NCI-H187 (cell line): Measurements from ENCODE around the gene ASIC2.

Source experiments
- DNase-seq, 2 experiments: peaks; one replicate each; lab custom pipeline; 2025; lab: John Stamatoyannopoulos, UW

ASIC2 gene

DNA sequence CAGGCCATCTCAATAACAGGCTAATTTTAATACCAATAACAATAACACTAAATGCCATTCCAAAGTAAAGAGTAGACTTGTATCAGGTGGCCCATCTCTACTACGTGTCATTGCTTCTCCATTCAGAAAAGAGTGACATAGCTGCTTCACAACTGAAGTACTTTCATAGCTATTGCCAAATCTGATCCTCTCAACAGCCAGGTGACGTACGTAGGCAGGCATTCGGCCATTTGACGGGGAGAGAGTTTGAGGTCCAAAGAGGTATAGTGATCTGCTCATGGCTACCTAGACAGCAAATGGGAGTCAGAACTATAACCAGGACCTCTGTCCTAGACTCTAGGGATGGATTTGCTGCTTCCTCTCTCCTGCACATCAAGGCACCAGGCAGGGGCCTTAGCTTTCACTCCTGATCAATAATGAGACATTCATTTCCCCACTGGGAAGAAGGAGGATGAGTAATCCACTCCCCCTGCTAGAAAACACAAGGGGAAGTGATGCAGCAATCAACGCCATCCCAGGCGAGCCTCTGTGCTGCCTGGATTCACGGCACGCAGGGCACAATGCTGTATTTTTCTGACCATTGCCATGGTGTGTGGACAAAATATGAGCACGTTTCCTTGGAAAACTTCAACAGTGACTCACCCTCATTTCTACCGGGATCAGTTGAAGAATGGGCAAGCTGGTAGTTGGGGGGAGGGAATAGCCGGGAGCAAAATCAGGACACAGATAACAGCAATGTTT lies 220.5 kb downstream of the ASIC2 start:
- no peak for DNase-seq

DNA sequence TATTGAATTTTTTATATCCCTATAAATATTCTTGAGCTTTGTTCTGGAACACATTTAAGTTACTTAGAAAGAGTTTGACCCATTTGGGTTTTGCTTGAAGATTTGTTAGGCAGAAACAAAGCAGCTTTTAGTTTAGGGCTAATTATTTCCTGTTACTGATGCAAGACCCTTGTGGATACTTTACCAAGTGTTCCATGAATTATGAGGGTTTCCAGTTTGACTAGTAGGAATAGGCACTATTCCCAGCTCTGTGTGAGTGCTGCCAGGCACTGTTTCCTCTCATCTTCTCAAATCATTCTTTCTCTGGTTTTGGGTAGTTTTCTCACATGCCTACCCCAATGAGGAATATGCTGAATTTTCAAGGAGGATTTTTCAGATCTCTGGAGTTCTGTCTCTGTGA lies 221.4 kb downstream of the ASIC2 start:
- DNase-seq: no peak

DNA sequence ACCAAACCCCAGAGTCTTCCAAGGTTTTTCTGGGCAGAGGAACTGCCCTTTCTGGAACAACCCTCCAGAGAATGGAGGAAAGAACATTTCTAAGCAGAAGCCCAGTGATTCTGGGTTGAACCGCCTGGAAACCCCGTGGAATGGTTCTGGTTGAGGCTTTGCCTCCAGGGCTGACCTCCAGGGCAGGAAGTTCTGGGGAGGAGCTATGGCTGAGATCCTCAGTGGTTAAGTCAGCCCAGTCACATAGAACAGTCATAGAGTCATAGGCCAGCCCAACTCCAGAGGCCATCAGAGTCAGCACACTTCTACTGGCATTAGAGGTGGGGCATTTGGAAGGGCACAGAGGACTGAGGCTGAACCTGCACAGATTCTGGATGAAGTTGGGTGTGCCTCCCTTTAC lies 235.5 kb downstream of the ASIC2 start:
- no peak for DNase-seq

DNA sequence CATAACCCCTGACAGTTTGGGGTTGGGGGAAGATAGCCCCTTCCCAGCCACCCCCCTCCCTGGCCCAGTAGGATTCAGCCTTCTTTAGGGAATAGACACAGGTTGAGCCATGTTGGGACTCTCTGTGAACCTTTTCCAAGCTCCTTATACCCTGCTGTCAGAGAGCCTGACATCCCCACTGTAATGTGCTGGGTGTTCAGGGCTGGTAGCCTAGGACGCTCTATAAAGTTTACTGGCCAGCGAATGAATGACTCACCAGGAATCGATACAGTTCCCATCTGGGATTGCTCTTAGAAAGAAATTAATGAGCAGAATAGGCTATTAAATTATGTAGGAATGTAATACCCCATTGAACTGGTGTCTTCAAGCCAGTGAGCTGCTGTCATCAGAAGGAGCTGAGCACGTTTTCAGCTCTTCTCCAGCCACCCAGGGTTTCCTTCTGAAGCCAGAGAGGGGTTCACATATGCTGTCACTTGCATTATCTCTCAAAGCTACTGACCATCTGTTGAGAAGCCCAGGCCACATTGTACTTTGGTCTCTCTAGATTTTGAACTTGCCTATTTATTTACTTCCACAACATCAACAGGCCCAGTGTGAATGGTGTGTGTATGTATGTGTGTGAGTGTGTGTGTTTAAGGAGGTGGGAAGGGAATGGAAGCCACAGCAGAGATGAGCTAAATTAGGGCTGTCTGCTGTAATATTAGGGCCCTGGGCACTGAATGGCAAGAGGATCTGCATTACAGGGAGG lies 236.5 kb downstream of the ASIC2 start:
- no peak for DNase-seq

DNA sequence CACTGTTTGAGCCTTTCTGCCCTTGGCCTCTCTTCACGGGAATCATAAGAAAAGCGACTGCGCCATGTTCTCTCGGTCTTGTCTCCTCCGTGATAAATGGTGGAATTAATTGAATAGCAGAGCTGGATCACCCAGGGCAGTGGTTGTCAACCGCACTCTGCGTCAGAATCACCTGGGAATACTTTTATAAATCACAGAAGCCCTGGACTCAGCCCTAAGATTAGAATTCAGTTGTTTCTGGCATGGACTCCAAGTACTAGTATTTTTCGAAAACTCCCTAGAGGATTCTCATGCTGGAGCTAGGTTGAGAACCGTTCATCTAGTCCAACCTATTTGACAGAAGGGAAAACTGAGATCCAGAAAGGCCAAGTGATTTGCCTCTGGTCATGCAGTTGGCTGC lies 237.3 kb downstream of the ASIC2 start:
- DNase-seq: no peak

DNA sequence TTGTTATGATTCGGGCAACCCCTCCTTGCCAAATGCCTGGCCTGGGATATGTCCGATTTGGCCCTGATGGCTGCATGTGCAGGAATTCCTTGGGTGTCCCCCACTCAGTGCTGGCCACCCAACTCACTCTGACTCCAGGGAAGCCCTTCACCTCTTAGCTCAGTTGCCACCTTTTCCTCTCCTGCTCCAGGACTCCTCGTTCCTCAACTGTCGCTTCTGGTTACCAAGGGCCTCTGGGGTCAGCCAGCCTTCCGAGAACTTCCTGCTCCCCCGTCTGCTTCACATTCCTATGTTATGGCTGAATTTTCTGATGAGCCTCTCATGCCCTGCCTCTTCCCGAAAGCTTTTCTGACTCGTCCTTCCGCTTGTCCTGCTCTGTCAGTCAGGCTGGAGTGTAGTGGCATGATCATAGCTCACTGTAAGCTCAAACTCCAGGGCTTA lies 237.9 kb downstream of the ASIC2 start:
- DNase-seq: no peak

DNA sequence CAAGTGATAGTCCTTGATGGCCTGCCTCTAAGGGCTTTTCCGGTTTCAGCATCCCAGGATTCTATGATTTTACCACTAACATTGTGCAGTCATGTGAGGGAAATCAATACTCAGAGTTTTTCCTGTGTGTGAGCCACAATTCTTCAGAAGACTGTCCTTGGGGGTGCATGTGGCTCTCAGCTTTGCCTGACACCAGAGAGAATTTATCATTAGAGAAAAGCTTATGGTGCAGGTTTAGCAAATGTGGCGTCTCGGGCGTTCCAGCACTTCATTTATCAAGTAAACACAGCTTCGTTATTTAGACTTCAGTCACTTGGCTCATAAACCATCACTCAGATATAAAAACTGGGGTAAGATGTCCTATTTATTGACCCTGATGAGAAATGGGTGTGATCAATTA lies 238.7 kb downstream of the ASIC2 start:
- no peak for DNase-seq

DNA sequence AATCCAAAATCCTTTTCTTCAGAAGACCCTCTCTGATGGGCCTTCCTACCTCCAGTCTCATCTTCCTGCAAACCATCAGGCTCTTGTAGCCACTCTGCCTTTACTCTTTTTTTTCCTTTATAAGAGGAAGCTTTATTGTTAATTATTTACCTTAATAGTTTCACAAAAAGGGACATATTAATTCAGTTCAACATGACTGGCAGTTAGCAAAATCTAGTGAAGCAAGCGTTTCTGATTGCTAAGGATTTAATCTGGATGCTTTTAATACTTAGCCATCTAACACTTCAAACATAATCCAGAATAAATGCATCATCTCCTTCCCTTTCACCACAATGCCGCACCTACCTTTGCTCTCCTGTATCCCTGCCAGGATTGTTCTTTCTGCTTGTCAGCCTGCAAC lies 239.4 kb downstream of the ASIC2 start:
- DNase-seq: no peak

DNA sequence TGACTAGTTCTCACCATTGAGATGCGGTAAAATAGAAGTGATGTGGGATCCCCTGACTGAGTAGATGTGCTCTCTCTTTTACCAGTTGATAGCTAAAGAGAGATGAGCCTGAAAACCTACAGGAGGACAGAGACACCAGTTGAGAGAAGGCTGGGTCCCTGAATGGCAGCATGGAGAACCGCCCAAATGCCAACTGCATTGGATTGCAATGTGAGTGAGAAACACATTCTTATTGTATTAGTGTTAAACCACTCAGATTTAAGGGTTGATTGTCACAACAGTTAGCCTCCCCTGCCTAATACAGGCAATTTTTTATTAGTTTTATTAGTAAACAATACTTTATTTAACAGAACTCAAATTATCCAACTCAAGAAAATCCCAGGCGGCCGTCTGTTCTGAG lies 240.2 kb downstream of the ASIC2 start:
- DNase-seq: no peak

DNA sequence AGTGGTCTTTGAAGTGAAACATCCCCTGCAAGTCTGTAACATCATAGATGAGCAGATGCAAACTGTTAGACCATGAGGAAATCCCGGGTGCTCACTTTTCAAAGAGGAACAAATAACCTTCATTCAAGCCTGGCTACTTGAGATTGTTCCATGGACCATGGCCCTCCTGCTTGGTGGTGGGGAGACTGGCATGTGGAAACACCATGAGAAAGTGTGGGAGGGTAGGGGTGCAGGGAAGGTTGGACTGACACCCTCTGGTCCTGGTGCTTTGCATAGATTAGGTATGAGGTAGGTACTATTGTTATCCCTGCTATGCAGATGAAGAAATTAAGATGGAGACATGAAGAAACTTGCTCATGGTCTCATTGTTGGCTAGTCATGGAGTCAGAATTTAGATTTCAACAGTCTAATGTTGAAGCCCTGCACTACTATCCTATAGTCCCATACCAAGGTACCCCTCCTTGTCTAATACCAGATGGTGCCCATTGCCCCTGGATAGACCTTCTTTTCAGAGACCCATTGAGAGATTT lies 242.4 kb downstream of the ASIC2 start:
- DNase-seq: no peak

DNA sequence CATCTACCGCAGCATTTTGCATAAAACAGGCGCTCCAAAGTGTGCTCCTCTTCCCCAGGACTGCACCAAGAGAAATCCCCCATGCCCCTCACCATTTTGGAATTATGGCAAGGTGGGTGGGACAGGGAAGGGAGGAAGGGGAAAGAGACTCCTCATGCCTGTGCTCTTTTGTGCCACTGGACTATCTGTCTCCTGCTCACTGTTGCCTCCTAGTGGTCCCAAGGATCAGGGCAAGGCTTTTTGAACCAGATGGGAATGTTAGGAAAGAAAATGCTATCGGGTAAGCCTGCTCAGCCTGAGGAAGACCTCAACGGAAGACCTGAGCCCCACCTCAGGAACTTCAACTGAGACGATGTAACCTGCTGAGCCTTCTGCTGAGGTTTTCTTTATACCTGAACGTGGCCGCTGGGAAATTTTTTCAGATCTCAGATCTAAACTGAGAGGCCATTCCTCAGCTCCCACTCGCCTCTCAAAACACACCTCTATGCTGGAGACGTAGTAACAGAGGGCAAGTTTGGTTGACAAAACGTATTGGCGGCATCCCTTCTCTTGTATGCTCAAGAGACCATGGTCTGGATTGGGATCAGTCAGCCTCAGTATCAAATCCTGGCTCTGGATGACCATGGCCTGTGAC lies 243.2 kb downstream of the ASIC2 start:
- peak in 1 of 2 experiments; percentile 15 for DNase-seq

DNA sequence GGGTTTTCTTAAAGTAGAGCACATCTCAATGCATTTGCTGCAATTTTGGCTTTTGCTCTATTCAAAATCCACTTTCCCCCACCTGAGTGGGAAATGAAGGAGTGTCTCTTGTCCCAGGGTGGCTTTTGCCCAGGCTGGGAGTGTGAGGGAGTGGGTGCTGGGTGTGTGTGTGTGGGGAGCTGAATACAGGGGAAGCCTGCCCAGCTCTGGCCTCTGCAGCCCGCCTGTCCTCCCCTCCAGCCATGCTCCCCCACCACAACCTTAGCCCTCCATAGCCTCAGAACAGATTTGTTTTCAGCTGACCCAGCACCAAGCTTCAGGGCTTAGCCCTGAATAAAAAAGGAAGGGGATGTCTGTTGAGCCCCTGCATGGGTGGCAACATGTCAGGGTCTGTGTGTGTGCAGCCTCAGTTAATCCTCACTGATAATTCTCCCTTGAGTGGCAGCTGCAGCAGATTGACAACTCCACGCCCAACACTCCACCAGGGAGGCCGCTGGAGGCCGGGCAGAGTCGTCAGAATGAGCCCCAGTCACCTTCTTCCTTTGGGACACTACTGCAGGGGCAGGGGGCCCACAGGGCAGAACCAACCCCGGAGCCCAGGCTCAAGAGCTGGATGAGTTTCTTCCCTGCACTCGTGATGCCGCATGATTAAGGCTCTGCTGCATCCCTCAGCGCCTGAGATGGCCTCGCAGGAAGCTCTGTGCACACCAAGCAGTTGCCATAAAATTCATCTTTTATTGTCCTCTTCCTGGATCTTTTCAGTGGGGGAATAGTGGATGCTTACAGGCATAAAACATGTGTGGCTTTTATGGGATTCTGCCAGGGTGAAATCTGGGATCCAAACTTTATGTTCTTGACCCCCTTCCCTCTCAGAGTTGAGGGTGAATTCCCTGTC lies 246.5 kb downstream of the ASIC2 start:
- no peak for DNase-seq

DNA sequence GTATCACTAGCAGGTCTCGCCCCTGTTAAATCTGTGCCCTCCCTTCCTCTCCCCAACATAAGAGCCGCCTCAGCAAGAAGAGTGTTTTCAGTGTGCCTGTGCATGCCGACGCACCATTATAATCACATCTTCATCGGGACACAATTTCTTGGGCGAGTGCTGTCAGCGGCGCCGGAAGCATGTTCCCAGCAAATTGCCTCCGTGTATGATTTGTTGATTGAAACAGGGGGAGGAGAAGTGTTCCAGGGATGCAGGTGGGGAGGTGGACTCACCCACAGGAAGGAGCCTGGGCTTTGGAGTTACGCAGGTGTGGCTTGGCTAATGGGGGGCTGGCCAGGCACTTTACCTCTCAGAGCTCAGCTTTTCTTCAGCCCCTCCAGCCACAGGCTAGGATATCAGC lies 247.9 kb downstream of the ASIC2 start:
- DNase-seq: no peak

DNA sequence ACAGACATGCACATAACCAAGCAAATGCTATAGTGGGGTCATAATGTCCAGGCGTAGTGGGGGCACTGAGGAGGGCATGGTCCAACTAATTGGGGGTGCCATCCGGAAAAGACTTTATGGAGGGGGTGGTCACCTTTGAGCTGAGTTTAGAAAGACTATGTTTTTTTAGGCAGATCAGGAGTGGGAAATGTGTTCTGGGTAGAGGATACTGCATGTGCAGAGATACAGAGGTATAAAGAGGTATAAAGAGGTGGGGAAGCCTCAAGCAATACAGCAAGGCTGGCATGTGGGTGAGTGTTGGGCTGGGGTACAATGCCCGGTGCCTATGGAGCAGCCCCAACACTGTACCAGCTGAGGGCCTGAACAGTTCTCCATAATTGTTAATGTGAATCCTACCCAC lies 248.3 kb downstream of the ASIC2 start:
- DNase-seq: no peak

DNA sequence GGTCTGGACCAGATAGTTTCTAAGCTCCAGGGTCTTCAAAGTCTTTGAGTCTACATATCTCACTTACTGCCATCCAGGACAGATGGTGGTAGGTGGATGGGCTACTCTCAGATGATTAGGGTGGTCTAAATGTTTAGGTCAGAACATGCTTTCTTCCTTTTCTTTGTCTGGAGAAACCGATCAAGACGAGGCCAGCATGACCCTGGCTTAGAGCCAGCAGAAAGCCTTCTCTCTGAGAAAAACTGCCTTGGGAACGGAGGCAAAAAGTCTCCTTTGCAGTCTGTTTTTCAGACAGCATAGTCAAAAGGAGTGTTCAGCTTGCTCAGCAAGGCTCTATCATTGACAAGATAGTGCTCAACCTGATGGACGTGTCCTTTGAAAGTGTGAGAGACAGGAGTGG lies 252.6 kb downstream of the ASIC2 start:
- DNase-seq: no peak

DNA sequence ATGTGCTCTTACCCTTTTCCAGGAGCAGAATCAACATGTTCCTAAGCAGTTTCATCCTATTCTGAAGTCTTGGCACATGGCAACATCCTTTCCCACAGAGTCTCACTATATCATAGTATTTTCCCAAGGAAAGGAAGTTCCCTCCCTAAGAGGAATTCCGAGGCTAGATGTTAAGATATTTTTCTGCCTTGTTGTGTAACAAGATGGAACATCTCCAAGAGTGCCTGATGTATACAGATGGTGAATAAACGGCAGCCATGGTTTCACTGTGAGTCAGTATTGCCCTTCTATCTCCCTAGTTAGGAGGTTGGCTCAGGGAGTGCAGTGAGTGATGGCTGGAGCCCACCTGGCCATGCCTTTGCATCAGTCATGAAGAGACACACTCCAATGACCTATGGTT lies 253.2 kb downstream of the ASIC2 start:
- DNase-seq: no peak

DNA sequence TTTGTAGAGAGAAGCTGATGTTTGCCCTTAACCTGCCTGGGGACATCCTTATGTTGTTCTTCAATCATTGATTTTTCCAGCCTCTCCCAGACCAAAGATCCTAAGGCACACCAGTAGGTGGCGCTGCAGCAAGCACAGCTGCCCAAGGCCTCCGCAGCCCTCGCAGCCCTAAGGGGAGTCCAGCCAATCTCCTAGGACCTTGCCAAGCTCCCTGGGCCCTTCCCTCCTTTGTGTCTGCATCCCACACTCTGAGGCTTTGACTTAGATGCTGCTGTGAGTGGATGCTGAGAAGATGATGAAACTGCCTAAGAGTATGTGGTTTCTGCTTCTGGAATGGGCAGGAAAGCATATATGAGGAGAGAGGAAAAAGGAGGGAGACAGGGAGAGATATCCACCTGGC lies 254.4 kb downstream of the ASIC2 start:
- peak; percentile 23 to 46 for DNase-seq

DNA sequence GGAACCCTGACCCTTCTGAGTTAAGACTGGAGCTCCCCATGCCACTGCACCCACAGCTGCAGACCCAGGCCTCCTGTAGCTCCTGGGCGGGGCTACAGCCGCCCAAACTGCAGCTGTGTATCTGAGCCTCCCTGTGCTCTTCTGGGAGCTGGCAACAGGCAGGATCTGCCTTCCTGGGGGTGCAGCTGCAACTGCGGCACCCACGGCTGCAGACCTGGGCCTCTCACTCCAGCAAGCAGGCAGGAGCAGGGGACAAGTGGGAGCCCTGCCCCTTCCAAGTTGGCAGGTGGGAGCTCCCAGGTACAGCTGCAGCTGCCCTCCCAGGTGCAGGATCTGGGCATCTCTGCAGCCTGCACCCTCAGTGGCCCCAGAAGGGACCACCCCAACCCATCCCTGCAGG lies 259.9 kb downstream of the ASIC2 start:
- DNase-seq: no peak

DNA sequence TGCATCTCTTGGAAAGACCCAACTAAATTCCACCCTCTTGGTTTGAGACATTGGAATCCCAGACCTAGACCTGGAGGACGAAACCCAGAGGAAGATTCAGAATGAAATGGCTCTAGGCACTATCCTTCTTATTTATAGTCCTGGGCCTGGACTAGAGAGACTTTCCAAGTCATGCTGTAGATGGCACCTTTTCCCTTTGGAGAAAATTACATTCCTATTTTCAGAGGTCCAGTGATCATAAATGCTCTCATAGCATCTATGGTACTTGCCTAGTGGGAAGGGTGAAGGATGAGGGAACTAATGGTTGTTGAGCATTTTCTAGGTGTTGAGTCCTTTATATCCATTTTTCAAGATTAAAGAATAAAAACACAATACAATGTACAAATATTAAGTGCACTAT lies 264.3 kb downstream of the ASIC2 start:
- no peak for DNase-seq

DNA sequence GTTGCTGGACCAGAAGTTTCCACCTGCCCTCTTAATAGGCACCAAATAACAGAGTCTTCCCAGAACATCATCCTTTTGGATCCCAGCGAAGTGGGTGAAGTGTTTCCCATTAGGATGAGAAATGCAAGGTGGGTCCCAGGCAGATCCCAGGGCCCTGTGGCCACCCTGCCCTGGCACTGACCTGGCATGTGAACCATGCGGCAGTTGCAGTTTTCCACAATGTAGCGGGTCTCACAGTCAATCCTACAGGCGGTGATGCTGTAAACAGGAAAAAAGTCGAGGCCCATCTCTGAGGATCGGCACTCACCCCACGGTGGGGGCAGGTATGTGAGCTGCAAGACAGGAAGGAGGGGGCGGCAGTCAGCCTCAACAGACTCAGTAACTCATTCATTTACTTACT lies 265.0 kb downstream of the ASIC2 start:
- DNase-seq: no peak

DNA sequence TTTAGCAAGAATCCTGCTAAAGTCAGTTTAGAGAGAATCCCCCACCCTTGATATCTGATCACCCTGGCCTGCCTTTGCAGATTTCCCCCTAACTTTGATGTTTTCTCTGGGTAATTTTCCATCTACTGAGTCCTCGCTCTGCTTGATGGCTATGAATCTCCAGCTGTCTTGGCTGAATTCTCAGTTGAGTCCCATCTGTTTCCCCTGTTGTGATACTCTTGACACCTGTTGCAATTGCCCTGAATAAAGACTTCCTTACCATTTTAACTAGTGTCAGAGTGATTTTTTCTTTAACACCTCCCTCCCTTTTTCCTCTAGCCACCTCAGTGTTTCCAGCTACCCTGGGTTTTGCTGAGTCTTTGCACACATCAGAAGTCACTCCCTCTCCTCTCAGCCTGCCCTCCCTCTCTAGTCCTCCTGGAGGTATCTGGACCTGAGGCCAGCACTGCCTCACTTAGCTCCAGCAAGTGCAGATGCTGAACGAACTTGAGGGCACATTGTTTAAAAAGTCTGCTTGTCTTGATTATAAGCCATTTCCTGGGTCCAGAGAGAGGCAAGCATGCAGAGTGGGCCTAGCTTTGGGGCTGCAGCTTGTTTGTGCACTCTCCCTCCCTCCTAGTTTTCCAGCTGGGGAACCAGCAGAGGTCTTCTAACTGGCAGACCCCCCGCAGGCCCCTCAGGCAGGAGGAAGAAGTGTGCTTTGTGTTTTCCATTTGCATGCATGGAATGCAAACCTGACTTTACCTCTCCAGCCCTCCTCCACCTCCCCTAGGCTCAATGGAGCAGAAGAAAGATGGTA lies 268.2 kb downstream of the ASIC2 start:
- DNase-seq: no peak
